ENCODE data around the gene GPR183.

The GPR183 gene

GRCh38 chr13:99295488-99296252, 11.5 kb downstream of the GPR183 start:
- no peak overlapping the region for H3K27ac ChIP-seq
- no peak for TF ChIP-seq ZFX (IDR thresholded peaks at IDR 0.05; ENCODE audit: borderline replicate concordance)
- TF ChIP-seq CTCF (IDR thresholded peaks at IDR 0.05) = no peak

DNA sequence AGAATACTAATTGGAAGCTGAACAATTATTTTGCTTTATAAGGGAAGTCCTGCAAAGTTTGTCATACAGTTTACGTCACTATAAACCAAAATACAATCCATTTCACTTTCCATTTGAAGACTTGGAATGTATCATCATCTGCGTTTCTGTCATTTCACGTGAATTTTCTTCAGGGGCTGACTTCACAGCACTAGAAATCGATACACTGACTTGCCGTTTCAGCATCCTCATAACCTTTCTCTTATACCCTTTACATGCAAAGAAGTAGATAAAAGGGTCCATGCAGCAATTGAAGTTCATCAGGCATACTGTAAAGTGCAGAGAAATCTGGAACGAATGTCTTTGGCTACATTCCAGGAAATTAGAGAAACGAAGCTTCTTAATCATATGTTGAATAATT, 12.2 kb downstream of the GPR183 start:
- no peak overlapping the region for H3K27ac ChIP-seq
- TF ChIP-seq CTCF (IDR thresholded peaks at IDR 0.05) (no peak), ZFX (IDR thresholded peaks at IDR 0.05; ENCODE audit: borderline replicate concordance) (no peak)

DNA sequence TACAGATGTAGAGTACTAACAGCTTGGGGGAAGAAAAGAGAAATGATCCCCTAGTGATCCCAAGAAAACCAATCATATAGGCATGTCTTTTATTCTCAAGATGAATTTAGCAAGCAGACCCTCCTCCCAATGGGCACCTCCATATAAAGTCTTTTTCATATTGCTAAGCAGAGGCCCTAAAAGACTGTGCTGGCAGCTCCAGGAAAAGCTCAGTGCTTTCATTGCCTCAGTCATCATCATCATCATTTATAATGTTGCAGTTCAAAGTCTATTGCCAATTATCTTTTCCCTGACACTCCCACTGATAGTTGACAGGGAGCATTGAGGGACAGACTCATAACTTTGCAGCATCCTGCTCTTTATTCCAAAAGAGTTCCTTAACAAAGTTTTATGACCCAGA, 13.0 kb downstream of the GPR183 start:
- TF ChIP-seq ZFX (IDR thresholded peaks at IDR 0.05; ENCODE audit: borderline replicate concordance) (no peak), CTCF (IDR thresholded peaks at IDR 0.05) (no peak)
- H3K27ac ChIP-seq = no peak overlapping the region

- no peak for TF ChIP-seq ZFX (IDR thresholded peaks at IDR 0.05; ENCODE audit: borderline replicate concordance)
- TF ChIP-seq CTCF (IDR thresholded peaks at IDR 0.05) = no peak
- H3K27ac ChIP-seq = no peak overlapping the region
Measured at GRCh38 chr13:99293178-99293577, 14.0 kb downstream of the GPR183 start.

DNA sequence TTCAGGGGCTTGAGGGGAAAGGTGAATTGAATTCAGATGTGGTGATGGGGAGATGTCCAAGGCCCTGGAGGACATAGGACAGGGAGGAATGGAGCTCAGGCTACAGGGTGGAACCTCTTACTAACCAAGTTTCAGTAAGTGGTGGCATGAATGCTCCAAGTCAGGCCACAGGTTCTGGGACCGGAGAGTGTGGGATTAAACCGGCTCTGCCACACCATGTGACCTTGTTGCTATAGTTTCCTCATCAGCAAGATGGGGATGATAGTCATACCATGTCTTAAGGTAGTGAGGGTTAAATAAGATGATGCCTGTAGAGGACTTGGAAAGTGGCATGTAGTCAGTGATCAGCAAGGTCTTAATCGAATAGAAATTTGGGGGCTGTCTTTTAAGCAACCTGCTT, 16.3 kb downstream of the GPR183 start:
- TF ChIP-seq CTCF (IDR thresholded peaks at IDR 0.05) = no peak
- no peak for TF ChIP-seq ZFX (IDR thresholded peaks at IDR 0.05; ENCODE audit: borderline replicate concordance)
- H3K27ac ChIP-seq = no peak overlapping the region

DNA sequence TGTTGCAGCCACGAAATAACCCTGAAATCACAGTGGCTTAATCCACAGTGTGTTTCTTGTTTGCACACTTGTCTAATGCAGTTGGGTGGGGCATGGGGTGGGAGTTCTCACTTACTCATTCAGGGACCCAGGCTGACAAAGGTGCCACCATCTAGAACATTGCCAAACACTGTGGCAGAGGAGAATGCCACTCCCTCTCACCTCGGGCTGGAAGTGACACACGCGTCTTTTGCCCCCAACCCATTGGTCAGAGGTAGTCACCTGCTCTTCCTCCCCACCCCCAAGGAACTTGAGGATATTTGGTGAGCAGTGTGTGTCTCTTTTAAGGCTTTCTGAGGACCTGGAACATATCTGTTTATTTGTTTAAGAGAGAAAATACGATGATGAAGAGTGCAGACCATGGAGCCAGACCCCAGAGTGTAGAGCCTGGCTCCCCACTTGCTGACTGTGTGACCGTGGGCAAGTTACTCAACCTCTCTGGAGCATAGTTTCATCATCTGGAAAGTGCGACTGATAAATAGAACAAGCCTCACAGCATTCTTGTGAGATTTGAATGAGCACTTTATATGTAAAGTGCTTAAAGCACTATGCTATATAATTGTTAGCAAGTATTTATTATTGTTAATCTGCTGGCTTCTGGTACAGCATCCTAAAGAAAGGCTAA, 17.4 kb downstream of the GPR183 start:
- no peak overlapping the region for H3K27ac ChIP-seq
- TF ChIP-seq CTCF (IDR thresholded peaks at IDR 0.05) = no peak
- TF ChIP-seq ZFX (IDR thresholded peaks at IDR 0.05; ENCODE audit: borderline replicate concordance) = no peak

- TF ChIP-seq CTCF (IDR thresholded peaks at IDR 0.05) = no peak
- TF ChIP-seq ZFX (IDR thresholded peaks at IDR 0.05; ENCODE audit: borderline replicate concordance) = no peak
- H3K27ac ChIP-seq = no peak overlapping the region
Measured at GRCh38 chr13:99289271-99289670, 17.9 kb downstream of the GPR183 start.
